Myocyte (in vitro differentiated cells): ENCODE measurements around the gene PLEKHS1. TPM values are rescaled to one million over a fixed set of nuclear protein-coding genes. Genes with fewer than 3 reads are reported as not detected.
A peak's percentile ranks its signal among the peaks of the same experiment; 100 is the strongest.
"Not testable (repeated sequence)": the region's sequence is repeated elsewhere in the genome, so short reads cannot be mapped to it uniquely, and the experiment has no call there.

Source experiments
- DNase-seq: peaks from one replicate; pipeline ENCODE4 v3.0.0-alpha.2; 2012; ENCODE audit warnings: low read depth
- total RNA-seq: library from RNA; depleted of rRNA; stranded (reverse); fragments of >200 nt; gene quantifications from 2 replicates; pipeline ENCODE4 v1.2.3, GENCODE V29; 2014

The PLEKHS1 gene
- total RNA-seq, 1 donor from 2014 or later: not detected

GRCh38 chr10:113740850-113741249 lies 10.6 kb upstream of the PLEKHS1 start:
- DNase-seq: no peak

- no peak for DNase-seq
Observed at GRCh38 chr10:113742466-113742865, 9.0 kb upstream of the PLEKHS1 start.

- DNase-seq: no peak
Observed at GRCh38 chr10:113743594-113743993, 7.9 kb upstream of the PLEKHS1 start.

GRCh38 chr10:113745374-113745773 lies 6.1 kb upstream of the PLEKHS1 start:
- no peak for DNase-seq

GRCh38 chr10:113746217-113746957 lies 5.1 kb upstream of the PLEKHS1 start:
- DNase-seq: peak; percentile 34

- DNase-seq: peak; percentile 5
Observed at GRCh38 chr10:113752553-113752952, 1.1 kb downstream of the PLEKHS1 start.

- peak; percentile 48 for DNase-seq
Observed at GRCh38 chr10:113753020-113753692, 1.7 kb downstream of the PLEKHS1 start.

- no peak for DNase-seq
Observed at GRCh38 chr10:113754125-113754524, 2.6 kb downstream of the PLEKHS1 start.

GRCh38 chr10:113754768-113755167 lies 3.3 kb downstream of the PLEKHS1 start:
- DNase-seq: no peak

- no peak for DNase-seq
Observed at GRCh38 chr10:113756940-113757543, 5.6 kb downstream of the PLEKHS1 start.

GRCh38 chr10:113762083-113762482 lies 10.6 kb downstream of the PLEKHS1 start:
- DNase-seq: no peak

- DNase-seq: no peak
Observed at GRCh38 chr10:113764582-113764981, 13.1 kb downstream of the PLEKHS1 start.

GRCh38 chr10:113765910-113766309 lies 14.4 kb downstream of the PLEKHS1 start:
- no peak for DNase-seq

- no peak for DNase-seq
Observed at GRCh38 chr10:113767222-113767621, 15.7 kb downstream of the PLEKHS1 start.

- peak; percentile 26 for DNase-seq
Observed at GRCh38 chr10:113770346-113770745, 18.9 kb downstream of the PLEKHS1 start.

GRCh38 chr10:113771131-113771530 lies 19.6 kb downstream of the PLEKHS1 start:
- DNase-seq: not testable (repeated sequence)

GRCh38 chr10:113775686-113776294 lies 24.3 kb downstream of the PLEKHS1 start:
- no peak for DNase-seq

- DNase-seq: no peak
Observed at GRCh38 chr10:113776553-113776952, 25.1 kb downstream of the PLEKHS1 start.

- DNase-seq: no peak
Observed at GRCh38 chr10:113780681-113781250, 29.3 kb downstream of the PLEKHS1 start.

- DNase-seq: no peak
Observed at GRCh38 chr10:113782367-113782766, 30.9 kb downstream of the PLEKHS1 start.

- no peak for DNase-seq
Observed at GRCh38 chr10:113782986-113783704, 31.7 kb downstream of the PLEKHS1 start.
